Fibroblast of mammary gland (primary cell): ENCODE measurements around the gene EIF3F.

Source experiments
- DNase-seq: peaks from one replicate; pipeline ENCODE4 v3.0.0-alpha.2; 2010; ENCODE audit warnings: low read depth
- H3K4me3 ChIP-seq: 2 replicates; pipeline ENCODE4 v1.5.1; 2011; ENCODE audit warnings: low read depth, mild to moderate bottlenecking, low read length, moderate library complexity; ENCODE audit not compliant: control insufficient read depth
- TF ChIP-seq, protein P1 (sequence below): conservative IDR thresholded peaks from 2 replicates; pipeline ENCODE4 v1.5.1; 2011; ENCODE audit warnings: low read depth, low read length, inconsistent platforms; ENCODE audit not compliant: control insufficient read depth, insufficient read depth

EIF3F gene

DNA sequence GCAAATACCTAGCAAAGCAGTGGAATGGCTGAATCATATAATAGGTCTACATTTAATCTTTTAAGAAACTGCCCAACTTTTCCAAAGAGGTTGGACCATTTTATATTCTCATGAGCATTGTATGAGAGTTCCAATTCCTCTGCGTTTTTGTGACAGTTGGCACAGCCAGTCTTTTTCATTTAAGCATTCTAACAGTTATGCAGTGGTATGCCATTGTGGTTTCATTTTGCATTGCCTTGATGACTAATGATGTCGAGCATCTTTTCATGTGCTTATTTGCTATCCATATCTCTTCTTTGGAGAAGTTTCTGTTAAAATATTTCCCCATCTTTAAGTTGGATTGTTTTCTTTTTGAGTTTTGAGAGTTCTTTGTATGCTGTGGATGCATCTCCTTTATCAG, 38.7 kb downstream of the EIF3F start:
- H3K4me3 ChIP-seq, result no peak overlapping the region
- DNase-seq, result peak; percentile 70
- TF ChIP-seq, protein P1, sequence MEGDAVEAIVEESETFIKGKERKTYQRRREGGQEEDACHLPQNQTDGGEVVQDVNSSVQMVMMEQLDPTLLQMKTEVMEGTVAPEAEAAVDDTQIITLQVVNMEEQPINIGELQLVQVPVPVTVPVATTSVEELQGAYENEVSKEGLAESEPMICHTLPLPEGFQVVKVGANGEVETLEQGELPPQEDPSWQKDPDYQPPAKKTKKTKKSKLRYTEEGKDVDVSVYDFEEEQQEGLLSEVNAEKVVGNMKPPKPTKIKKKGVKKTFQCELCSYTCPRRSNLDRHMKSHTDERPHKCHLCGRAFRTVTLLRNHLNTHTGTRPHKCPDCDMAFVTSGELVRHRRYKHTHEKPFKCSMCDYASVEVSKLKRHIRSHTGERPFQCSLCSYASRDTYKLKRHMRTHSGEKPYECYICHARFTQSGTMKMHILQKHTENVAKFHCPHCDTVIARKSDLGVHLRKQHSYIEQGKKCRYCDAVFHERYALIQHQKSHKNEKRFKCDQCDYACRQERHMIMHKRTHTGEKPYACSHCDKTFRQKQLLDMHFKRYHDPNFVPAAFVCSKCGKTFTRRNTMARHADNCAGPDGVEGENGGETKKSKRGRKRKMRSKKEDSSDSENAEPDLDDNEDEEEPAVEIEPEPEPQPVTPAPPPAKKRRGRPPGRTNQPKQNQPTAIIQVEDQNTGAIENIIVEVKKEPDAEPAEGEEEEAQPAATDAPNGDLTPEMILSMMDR, result no peak

DNA sequence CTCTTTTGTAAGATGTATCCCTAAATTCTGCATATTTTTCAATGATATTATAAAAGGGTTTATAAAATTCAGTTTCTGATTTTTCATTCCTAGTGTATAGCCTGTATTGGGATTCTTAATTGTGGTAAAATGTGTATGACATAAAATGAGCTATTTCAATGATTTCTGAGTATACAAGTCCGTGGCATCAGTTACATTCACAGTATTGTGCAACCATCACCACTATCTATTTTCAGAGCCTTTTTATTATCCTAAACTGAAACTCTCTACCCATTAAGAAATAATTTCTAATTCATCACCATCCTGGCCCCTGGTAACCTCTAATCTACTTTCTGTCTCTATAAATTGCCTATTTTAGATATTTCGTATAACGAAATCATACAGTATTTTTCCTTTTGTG, 39.8 kb downstream of the EIF3F start:
- TF ChIP-seq, protein P1, result no peak
- no peak for DNase-seq
- H3K4me3 ChIP-seq, result no peak overlapping the region

DNA sequence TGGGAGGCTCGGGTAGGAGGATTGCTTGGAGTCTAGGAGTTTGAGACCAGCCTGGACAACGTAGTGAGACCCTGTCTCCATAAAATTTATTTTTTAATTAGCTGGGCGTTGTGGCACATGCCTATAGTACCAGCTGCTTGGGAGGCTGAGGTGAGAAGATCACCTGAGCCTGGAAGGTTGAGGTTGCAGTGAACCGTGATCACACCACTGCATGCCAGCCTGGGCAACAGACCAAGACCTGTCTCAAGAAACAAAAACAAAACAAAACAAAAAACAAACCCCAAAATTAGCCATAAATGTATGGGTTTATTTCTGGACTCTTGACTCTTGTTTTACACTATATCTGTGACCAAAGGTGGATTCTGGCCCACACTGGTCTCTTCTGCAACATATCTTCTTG, 41.6 kb downstream of the EIF3F start:
- TF ChIP-seq, protein P1, result no peak
- DNase-seq, result no peak

DNA sequence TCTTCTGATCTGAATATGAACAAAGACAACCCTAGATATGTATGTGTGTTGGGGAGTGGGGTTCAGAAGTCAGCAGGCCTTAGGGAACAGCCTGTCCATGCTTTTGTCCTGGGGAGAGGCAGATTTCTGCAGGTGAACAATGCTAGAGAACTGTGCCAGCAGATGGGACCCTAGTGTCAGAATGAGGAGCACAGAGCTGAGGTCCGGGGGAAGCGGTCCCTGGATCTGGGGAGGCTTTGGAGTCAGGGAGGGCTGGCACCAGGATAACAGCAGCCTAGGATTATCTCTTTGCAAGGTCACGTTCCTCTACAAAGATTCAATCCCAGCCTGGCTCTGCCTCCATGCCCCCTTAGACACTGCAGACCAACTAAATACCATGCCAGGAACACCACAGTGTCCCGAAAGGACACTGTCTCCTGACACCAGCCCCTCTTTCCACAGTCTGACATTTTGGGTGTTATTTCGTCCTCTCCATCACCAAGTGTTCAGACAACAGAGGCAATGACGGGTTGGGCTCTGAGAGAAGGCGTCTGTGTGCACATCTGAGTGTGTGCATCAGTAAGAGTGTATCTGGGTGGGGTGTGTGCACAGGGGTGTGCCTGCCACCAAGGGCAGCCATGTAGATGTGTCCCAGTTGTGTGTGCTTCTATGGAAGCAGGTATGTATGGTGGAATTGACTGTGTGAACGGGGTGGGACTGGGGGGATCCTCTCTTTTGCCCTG, 43.5 kb downstream of the EIF3F start:
- TF ChIP-seq, protein P1, result no peak
- H3K4me3 ChIP-seq, result no peak overlapping the region
- no peak for DNase-seq

More for the DNA sequence above, 41.6 kb downstream of the EIF3F start:
- H3K4me3 ChIP-seq, result no peak overlapping the region

DNA sequence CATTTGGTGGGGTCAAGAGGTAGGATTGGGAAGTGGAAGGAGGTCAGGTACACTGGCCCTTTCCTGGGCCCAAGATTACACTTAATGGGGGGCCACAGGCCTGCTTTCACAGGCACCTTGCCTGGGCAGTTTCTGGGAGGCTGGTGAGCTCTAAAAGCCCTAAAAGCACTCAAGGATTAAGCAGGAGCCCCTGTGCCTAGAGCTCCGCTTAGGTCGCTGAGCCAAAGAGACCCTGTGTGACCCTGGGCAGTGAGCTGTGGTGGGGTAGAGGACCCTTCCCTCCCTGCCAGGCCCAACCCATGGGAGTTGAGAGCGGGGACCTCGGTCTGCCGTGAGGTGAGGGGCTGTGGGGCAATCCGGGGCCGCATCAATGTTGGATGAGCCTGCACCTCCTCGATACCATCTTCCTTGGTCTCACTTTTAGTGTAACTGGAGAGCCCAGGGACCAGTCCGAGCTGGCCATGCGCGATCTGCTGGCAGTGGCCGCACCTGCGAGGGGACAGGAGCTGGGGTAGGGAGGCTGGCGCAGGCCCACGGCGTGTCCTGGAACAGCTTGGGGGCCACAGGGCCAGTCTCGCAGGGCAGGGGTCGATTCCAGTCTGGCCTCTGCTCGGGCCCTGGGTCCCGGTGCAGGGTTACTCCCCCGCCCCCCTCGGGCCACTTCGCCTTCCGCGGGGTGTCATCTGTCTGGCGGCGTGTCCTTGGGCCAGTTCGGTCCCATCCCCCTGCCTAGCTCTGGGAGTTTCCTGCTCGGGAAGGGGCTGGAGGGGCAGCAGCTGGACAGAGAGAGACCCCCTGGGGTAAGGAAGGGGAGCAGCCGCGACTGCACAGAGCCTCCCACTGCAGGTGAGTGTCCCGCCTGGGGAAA, 44.3 kb downstream of the EIF3F start:
- DNase-seq, result no peak
- H3K4me3 ChIP-seq, result no peak overlapping the region
- TF ChIP-seq, protein P1, result no peak

DNA sequence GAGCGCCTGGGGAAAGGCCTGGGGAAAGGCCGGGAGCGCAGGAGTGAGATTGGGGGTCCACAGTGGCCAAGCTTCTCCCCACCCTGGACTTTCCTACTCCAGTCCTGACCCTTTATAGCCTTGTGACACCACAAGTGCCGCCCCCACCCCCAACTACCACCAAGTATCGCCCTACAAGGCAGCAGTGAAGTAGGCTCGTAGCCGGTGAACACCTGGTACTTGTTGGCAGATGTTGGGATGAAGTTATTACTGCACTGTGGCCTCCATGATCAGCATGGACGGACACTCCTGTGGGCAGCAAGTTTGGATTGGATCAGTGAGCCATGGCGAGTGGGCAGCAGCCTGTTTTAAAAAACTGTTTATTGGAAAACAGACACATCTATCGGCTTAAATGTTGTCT, 45.0 kb downstream of the EIF3F start:
- DNase-seq, result no peak
- H3K4me3 ChIP-seq, result no peak overlapping the region
- TF ChIP-seq, protein P1, result no peak
